Putamen (tissue), 1 donor: ENCODE measurements around the gene NT5C3A.
"Not testable (repeated sequence)": the region's sequence is repeated elsewhere in the genome, so short reads cannot be mapped to it uniquely, and the experiment has no call there.

Experiments
- DNase-seq: peaks from one replicate; pipeline ENCODE4 v3.0.0-alpha.2; 2016; ENCODE audit warnings: low spot score

The NT5C3A gene

GRCh38 chr7:32979246-32979645 lies 83.3 kb downstream of the NT5C3A start:
- not testable (repeated sequence) for DNase-seq

GRCh38 chr7:32977159-32977558 lies 85.4 kb downstream of the NT5C3A start:
- not testable (repeated sequence) for DNase-seq

DNA sequence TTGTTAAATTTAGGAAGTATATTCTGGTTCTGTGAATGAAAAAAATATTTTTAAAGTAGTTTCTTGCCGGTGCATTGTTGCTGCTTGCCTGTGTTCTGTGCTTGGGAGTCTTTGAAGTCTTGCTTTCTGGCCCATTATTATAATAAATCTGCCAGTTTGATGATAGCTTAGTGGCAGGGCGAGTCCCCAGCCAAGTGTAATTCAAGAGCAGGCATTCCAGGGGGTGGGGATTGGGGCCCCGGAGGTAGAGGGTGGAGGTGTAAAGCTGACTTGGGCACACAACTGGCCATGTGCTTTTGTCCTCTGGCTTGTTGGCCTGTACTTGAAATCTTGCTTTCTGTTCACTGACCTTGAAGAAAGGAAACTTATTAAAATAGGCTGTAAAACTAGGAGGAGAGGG lies 90.6 kb downstream of the NT5C3A start:
- DNase-seq: not testable (repeated sequence)

DNA sequence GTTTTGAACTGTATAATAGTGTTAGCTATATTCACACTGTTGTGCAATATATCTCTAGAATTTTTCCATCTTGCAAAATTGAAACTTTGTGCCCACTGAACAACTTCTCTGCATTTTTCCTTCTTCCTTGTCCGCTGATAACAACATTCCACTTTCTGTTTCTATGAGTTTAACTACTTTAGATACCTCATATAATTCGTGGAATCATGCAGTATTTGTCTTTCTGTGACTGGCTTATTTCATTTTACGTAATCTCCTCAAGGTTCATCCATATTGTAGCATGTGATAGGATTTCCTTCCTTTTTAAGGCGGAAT lies 95.4 kb downstream of the NT5C3A start:
- DNase-seq: not testable (repeated sequence)

GRCh38 chr7:32966489-32967267 lies 95.9 kb downstream of the NT5C3A start:
- not testable (repeated sequence) for DNase-seq

DNA sequence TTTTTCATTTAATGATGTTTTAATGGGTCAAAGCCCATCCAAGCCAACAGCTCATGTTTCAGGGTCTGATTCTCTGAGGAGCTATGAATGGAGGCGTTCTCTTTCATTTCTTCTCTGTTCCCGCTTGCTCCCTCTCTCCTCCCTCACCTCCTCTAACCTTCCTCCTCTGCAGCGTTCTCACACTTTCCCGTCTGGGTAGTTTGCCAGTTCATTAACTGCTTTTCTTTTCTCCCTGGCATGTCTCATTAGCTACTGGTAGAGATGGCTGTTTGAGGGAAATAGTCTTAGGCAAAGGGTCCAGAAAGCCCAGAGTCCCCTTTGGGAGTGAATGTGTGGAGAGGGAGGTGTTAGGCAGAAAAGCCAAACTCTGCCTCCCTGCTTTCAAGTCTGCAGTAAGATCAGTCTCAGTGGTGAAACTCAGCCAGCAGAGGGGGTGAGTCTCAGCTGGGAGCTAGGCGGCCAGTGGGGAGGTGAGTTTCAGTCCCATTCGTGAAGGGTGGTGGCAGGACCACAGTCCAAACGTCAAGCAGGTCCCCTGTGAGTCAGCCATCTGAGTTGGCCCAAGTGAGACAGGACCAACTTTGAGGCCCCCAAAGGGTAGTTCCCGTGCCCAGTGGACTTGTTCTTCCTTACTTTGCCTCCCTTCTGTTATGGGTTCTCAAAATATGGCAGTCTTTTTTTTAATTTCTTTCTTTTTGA lies 98.0 kb downstream of the NT5C3A start:
- peak; percentile 46 for DNase-seq
